Stimulated activated CD8-positive, alpha-beta memory T cell treated with anti-CD3 and anti-CD28 coated beads, Interleukin-4, amount 100 ng/mL, for 4 hours (primary cell): Measurements from ENCODE around the gene RSBN1L.
"Not testable (repeated sequence)": the region's sequence is repeated elsewhere in the genome, so short reads cannot be mapped to it uniquely, and the experiment has no call there.

Experiments used
- DNase-seq, 2 donors: peaks; one replicate each; pipeline ENCODE4 v3.0.0-alpha.2; 2020; ENCODE audit warnings: low read depth in 2 of 2, low spot score in 1 of 2

The RSBN1L gene

GRCh38 chr7:77687100-77687746 is 9.0 kb upstream of the RSBN1L start:
- DNase-seq = no peak

- no peak for DNase-seq
Measured at GRCh38 chr7:77687747-77688144, 8.5 kb upstream of the RSBN1L start.

GRCh38 chr7:77690289-77690688 is 6.0 kb upstream of the RSBN1L start:
- no peak for DNase-seq

DNA sequence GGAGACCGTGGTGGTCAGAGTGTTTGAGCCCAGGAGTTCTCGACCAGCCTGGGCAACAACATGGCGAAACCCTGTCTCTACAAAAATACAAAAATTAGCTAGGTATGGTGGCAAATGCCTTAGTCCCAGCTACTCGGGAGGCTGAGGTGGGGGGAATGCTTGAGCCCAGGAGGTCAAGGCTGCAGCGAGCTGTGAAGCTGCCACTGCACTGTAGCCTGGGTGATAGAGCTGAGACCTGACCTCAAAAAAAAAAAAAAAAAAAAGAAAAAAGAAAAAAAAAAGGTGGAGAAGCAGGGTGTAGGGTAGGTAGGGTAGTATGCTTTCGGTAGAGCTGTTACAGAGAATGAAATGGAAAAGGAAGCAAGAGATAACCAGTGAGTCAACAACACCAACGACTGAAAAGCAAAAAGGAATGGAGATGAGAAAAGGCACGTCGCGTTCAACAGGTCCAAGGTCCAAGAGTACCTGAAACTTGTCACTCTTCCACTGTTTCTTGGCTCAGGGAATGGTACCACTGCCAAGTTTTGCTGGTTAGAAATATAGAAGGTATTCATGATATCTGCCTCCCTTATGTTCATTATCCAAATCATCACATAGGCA is 4.3 kb upstream of the RSBN1L start:
- no peak for DNase-seq

DNA sequence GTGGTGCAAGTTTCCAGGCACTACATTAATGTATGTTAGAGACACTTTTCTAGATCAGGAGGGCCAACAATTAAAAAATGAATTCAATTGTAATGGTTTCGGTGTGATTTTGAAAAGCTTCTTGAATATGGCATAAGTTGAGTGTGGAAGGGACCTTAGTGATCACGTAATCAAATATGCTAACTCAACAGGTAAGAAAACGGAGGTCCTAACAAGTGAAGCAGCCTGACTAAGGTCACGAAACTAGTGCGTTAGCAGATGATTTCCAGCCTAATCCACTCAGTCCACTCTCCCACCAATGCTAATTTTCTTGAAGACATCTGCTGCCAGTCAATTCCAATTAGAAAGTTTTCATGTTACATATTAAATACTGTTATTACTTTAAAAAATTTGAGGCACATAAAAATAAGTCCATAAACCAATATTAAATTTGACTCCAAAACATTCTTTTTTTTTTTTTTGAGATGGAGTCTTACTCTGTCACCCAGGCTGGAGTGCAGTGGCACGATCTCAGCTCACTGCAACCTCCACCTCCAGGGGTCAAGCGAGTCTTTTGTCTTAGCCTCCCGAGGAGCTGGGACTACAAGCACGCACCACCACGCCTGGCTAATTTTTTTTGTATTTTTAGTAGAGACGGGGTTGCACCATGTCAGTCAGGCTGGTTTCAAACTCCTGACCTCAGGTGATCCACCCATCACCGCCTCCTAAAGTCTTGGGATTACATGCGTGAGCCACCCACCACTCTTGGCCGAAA is 2.3 kb upstream of the RSBN1L start:
- no peak for DNase-seq

DNA sequence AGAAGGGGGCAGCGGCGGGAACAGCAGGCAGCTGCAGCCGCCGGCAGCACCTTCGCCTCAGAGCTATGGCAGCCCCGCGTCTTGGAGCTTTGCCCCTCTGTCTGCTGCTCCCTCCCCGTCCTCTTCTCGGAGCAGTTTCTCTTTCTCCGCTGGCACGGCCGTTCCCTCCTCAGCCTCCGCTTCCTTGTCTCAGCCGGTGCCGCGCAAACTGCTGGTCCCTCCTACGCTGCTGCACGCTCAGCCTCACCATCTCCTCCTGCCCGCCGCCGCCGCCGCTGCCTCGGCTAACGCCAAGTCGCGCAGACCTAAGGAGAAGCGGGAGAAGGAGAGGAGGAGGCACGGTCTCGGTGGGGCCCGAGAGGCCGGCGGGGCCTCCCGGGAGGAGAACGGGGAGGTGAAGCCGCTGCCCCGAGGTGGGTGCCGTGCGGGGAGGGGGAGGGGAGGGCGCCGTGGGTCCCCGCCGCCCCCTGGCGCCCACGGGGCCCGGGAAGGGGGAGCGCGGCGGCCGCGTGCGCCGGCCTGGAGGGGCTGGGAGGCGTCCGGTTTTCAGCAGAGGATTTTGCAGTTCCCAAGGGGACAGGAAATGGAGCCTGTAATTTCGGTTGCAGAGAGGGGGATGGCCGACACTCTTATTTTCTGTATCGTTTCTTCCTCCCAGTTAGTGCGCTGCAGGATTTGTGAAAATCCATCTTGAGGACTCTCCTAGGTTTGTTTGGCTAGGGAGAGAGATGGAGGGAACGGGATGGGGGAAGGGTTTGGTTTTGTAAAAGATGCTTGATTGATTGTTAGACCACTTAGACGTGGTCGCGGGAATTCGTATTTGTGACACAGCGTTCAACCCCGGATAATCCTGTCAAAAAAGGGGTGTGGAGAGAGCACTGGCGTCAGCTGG is 630 bp downstream of the RSBN1L start:
- DNase-seq = peak; percentile 24 to 34

GRCh38 chr7:77697535-77697831 is 1.2 kb downstream of the RSBN1L start:
- no peak for DNase-seq

DNA sequence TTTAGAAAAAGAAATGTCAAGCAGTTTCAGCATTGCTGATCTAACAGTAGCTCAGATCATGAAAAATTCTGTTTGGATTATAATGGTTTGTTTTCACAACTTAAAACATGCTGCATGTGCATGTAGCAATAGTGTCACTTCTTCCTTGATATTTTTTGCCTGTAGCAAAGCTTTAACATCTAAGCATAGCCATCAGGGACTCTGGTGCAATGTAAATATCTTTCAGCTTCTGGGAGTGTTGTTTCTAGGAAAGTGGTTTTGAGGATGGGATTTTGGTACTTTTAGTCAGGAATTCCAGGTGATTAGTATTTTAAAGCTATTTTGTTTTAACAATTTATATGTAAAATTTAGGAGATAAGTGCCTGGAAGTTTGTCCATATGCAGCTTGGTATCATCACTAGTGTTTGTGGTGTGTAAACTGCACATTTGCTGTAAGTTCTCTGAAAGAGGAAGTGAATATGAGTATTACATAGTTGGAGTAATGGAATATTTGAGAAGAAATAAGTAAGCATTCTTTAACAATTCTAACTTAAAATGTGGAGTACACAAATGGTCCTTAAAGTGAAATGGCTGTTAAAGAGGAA is 1.9 kb downstream of the RSBN1L start:
- no peak for DNase-seq

DNA sequence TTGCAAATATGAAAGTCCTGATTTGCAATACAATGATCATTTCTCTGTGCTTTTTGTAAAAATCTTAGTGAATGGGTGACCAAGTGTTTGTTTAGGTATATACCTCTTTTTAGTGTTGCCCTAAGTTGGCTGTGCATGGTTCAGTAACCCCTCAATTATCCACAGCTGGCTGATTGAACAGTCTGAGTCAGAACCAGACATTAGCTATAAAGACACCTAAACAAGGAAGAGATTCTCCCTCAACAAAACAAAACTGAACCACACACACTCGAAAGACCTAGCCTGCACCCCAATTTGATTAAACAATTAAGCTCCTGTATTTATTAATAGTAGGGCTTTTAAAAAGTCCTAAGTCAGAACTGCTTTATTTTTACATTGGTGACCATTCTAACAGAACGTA is 2.8 kb downstream of the RSBN1L start:
- DNase-seq = no peak

DNA sequence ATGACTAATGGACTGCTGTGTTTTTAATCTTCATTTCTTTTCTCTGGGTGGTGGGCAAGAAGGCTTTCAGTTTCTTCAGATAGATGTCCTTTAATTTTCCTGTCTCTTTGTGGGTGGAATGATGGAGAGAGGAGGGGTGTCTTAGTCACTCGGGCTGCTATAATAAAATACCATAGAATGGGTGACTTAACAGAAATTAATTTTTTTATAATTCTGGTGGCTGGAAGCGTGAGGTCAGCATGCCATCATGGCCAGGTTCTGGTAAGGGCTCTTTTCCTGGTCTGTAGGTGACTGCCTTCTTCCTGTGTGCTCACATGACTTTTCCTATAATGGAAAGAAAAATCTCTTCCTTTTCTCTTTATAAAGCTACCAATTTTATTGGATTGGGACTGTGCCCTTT is 6.3 kb downstream of the RSBN1L start:
- no peak for DNase-seq

- no peak for DNase-seq
Measured at GRCh38 chr7:77702968-77703472, 6.8 kb downstream of the RSBN1L start.

DNA sequence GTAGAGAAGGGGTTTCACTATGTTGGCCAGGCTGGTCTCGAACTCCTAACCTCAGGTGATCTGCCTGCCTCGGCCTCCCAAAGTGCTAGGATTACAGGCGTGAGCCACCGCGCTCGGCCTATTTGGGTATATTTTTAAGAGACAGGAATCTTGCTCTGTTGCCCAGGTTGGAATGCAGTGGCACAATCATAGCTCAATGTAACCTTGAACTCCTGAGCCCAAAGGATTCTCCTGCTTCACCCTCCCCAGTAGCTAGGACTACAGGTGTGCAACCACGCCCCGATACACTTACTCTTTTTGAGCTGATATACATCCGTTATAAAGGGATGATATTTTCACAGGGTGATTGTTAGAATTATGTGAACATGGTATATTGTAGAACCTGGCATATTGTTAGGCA is 7.4 kb downstream of the RSBN1L start:
- not testable (repeated sequence) for DNase-seq

GRCh38 chr7:77707504-77707992 is 11.3 kb downstream of the RSBN1L start:
- DNase-seq = no peak

DNA sequence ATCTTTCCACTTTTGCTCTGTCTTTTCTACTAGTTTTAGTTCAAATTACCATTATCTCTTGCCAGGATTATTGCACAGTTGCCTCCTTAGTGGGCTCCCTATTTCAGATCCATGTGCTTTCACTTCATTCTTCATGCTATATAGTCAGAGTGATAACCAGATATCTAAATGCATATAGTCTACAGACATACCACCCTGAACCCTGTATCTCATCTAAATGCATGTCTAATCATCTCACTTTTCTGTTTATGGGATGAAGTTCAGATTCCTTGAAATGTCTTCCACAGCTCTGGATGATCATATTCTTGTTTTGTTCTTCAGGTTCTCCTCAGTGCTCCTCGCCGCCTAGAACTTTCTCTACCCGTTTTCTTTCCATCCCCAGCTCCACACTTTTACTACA is 13.8 kb downstream of the RSBN1L start:
- DNase-seq = no peak

DNA sequence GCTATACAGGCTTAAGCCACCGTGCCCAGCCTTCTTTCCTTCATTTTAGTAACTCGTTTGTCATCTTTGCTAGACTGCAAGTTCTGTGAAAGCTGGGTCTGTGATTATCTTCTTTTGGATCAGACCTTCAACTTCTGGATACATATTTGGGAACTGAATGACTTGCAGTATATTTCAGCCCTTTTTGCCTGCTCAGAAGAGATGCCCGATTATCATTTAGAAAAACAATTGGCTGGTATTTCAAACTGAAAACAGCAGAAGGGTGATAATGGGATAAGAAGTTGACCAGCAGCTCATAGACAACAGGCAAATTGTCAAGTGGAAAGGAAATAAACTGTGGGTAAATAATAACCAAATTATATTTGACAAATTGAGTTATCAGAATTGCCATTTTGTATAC is 14.6 kb downstream of the RSBN1L start:
- DNase-seq = no peak

- no peak for DNase-seq
Measured at GRCh38 chr7:77714195-77714594, 17.9 kb downstream of the RSBN1L start.

- DNase-seq = not testable (repeated sequence)
Measured at GRCh38 chr7:77714931-77715330, 18.7 kb downstream of the RSBN1L start.

DNA sequence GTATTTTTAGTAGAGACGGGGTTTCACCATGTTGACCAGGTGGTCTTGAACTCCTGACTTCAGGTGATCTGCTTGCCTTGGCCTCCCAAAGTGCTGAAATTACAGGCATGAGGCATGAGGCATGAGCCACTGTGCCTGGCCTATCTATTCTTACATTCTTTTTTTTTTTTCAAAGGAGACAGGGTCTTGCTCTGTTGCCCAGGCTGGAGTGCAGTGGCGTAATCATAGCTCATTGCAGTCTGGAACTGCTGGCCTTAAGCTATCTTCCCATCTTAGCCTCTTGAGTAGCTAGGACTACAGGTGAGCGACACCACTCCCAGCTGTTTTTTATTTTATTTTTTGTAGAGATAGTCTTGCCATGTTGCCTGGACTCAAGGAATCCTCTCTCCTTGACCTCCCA is 20.5 kb downstream of the RSBN1L start:
- DNase-seq = no peak

GRCh38 chr7:77717566-77717965 is 21.3 kb downstream of the RSBN1L start:
- not testable (repeated sequence) for DNase-seq

DNA sequence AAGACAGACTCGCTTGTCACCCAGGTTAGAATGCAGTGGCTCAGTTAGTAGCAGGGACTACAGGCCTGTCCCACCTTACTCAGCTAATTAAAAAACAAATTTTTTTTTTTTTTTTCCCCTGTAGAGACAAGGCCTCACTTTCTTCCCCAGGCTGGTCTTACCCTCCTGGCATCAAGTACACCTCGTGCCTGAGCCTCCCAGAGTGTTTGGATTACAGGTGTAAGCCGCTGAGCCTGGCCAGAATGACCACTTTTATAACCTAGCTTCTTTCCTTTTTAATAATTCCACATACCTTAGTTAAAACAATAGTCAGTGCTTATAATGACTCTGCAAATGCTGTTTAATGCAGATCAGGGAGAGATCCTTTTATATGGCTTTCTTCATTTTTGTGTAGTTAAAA is 31.3 kb downstream of the RSBN1L start:
- DNase-seq = no peak
